DMS114 treated with DMSO at 0.1 percent for 48 hours (cell line): ENCODE results near the gene FLYWCH2.

Source experiments
- DNase-seq: peaks from one replicate; lab custom pipeline; 2025; ENCODE audit not compliant: unreplicated experiment; lab: John Stamatoyannopoulos, UW

The FLYWCH2 gene

GRCh38 chr16:2882650-2883457, at the start of gene FLYWCH2:
TSS of gene FLYWCH2 (plus strand) at chr16:2883215. CDS start at chr16:2896450, 13,235 bp downstream.
- peak; percentile 98 for DNase-seq

- no peak for DNase-seq
Observed at GRCh38 chr16:2833776-2834175, 49.2 kb upstream of the FLYWCH2 start.

GRCh38 chr16:2834968-2835367, 48.0 kb upstream of the FLYWCH2 start:
- DNase-seq, result no peak

- no peak for DNase-seq
Observed at GRCh38 chr16:2835638-2836493, 47.1 kb upstream of the FLYWCH2 start.

GRCh38 chr16:2836646-2837508, 46.1 kb upstream of the FLYWCH2 start:
- no peak for DNase-seq

- peak; percentile 19 for DNase-seq
Observed at GRCh38 chr16:2838928-2839327, 44.1 kb upstream of the FLYWCH2 start.

GRCh38 chr16:2839650-2840450, 43.2 kb upstream of the FLYWCH2 start:
- no peak for DNase-seq

GRCh38 chr16:2840914-2841313, 42.1 kb upstream of the FLYWCH2 start:
- no peak for DNase-seq

- no peak for DNase-seq
Observed at GRCh38 chr16:2841606-2842339, 41.2 kb upstream of the FLYWCH2 start.

GRCh38 chr16:2842340-2843000, 40.5 kb upstream of the FLYWCH2 start:
- no peak for DNase-seq

GRCh38 chr16:2843526-2843925, 39.5 kb upstream of the FLYWCH2 start:
- no peak for DNase-seq

- no peak for DNase-seq
Observed at GRCh38 chr16:2845116-2845515, 37.9 kb upstream of the FLYWCH2 start.

GRCh38 chr16:2846511-2847310, 36.3 kb upstream of the FLYWCH2 start:
- no peak for DNase-seq

GRCh38 chr16:2848933-2849725, 33.9 kb upstream of the FLYWCH2 start:
- DNase-seq, result no peak

GRCh38 chr16:2852003-2852730, 30.8 kb upstream of the FLYWCH2 start:
- DNase-seq, result no peak

GRCh38 chr16:2852731-2853507, 30.1 kb upstream of the FLYWCH2 start:
- no peak for DNase-seq
